ENCODE results near the gene PROZ.
A peak's percentile ranks its signal among the peaks of the same experiment; 100 is the strongest.

PROZ gene

GRCh38 chr13:113164492-113164891, 6.0 kb downstream of the PROZ start:
- Histone ChIP-seq H3K9ac (no peak overlapping the region), H3K9me3 (no peaks in the 10 kb centered on the region), H3K4me2 (0 out of 2 replicates have a peak overlapping the region, but pooled peaks have one; percentile 15), H3K27ac (no peak overlapping the region), H3K36me3 (peaks cover 13% of the 10 kb centered on the region), H3K27me3 (peaks cover 55% of the 10 kb centered on the region), H4K20me1 (peaks cover 14% of the 10 kb centered on the region; the same call in 1 of the 2 replicates), H3K4me3 (no peak overlapping the region), H3K4me1 (0 out of 2 replicates have a peak, but pooled peaks cover 11% of the 10 kb centered on the region)
- TF ChIP-seq Cebpa-rat (IDR thresholded peaks at IDR 0.05): no peak

- Histone ChIP-seq H3K9ac (no peak overlapping the region), H3K27me3 (peaks cover 41% of the 10 kb centered on the region), H3K4me2 (no peak overlapping the region), H3K36me3 (peaks cover 19% of the 10 kb centered on the region), H3K9me3 (no peaks in the 10 kb centered on the region), H3K4me1 (peaks cover 19% of the 10 kb centered on the region), H3K27ac (no peak overlapping the region), H4K20me1 (peaks cover 10% of the 10 kb centered on the region; the same call in 1 of the 2 replicates), H3K4me3 (no peak overlapping the region)
- no peak for TF ChIP-seq Cebpa-rat (IDR thresholded peaks at IDR 0.05)
These were observed 7.8 kb downstream of the PROZ start for GRCh38 chr13:113166266-113166665.

- Histone ChIP-seq H3K4me2 (no peak overlapping the region), H3K9me3 (no peaks in the 10 kb centered on the region), H3K27ac (no peak overlapping the region), H3K36me3 (peaks cover 23% of the 10 kb centered on the region), H3K4me1 (peaks cover 23% of the 10 kb centered on the region), H4K20me1 (peaks cover 8% of the 10 kb centered on the region; the same call in 1 of the 2 replicates), H3K4me3 (no peak overlapping the region), H3K27me3 (peaks cover 36% of the 10 kb centered on the region), H3K9ac (no peak overlapping the region)
- no peak for TF ChIP-seq Cebpa-rat (IDR thresholded peaks at IDR 0.05)
These were observed 8.2 kb downstream of the PROZ start for GRCh38 chr13:113166681-113167080.

- Histone ChIP-seq H3K27ac (no peak overlapping the region), H3K4me1 (peaks cover 28% of the 10 kb centered on the region), H3K27me3 (peaks cover 33% of the 10 kb centered on the region), H4K20me1 (peaks cover 8% of the 10 kb centered on the region; the same call in 1 of the 2 replicates), H3K36me3 (peaks cover 28% of the 10 kb centered on the region), H3K4me3 (no peak overlapping the region), H3K9me3 (no peaks in the 10 kb centered on the region), H3K9ac (no peak overlapping the region), H3K4me2 (no peak overlapping the region)
- TF ChIP-seq Cebpa-rat (IDR thresholded peaks at IDR 0.05): no peak
These were observed 8.7 kb downstream of the PROZ start for GRCh38 chr13:113167155-113167554.

- no peak overlapping the region for H3K4me2 ChIP-seq
- peaks cover 29% of the 10 kb centered on the region for H3K4me1 ChIP-seq
- TF ChIP-seq Cebpa-rat (IDR thresholded peaks at IDR 0.05): no peak
- no peaks in the 10 kb centered on the region for H3K9me3 ChIP-seq
- H3K9ac ChIP-seq: no peak overlapping the region
- H3K27me3 ChIP-seq: peaks cover 32% of the 10 kb centered on the region
- no peak overlapping the region for H3K27ac ChIP-seq
- peaks cover 32% of the 10 kb centered on the region for H3K36me3 ChIP-seq
- H3K4me3 ChIP-seq: no peak overlapping the region
- peaks cover 8% of the 10 kb centered on the region; the same call in 1 of the 2 replicates for H4K20me1 ChIP-seq
These were observed 9.1 kb downstream of the PROZ start for GRCh38 chr13:113167575-113167974.

GRCh38 chr13:113168211-113168610, 9.8 kb downstream of the PROZ start:
- Histone ChIP-seq H3K27ac (no peak overlapping the region), H3K4me3 (no peak overlapping the region), H3K36me3 (peaks cover 39% of the 10 kb centered on the region), H3K27me3 (peaks cover 25% of the 10 kb centered on the region), H3K9me3 (no peaks in the 10 kb centered on the region), H4K20me1 (peaks cover 4% of the 10 kb centered on the region; the same call in 1 of the 2 replicates), H3K9ac (no peak overlapping the region), H3K4me1 (peaks cover 24% of the 10 kb centered on the region), H3K4me2 (no peak overlapping the region)
- no peak for TF ChIP-seq Cebpa-rat (IDR thresholded peaks at IDR 0.05)

- no peaks in the 10 kb centered on the region for H3K9me3 ChIP-seq
- peaks cover 19% of the 10 kb centered on the region for H3K4me1 ChIP-seq
- H3K27ac ChIP-seq: no peak overlapping the region
- H3K27me3 ChIP-seq: peaks cover 12% of the 10 kb centered on the region
- H4K20me1 ChIP-seq: no peaks in the 10 kb centered on the region; the same call in 1 of the 2 replicates
- no peak overlapping the region for H3K4me3 ChIP-seq
- no peak overlapping the region for H3K9ac ChIP-seq
- H3K36me3 ChIP-seq: peaks cover 46% of the 10 kb centered on the region
- TF ChIP-seq Cebpa-rat (IDR thresholded peaks at IDR 0.05): no peak
- H3K4me2 ChIP-seq: no peak overlapping the region
These were observed 11.1 kb downstream of the PROZ start for GRCh38 chr13:113169277-113170272.

GRCh38 chr13:113170511-113170910, 12.1 kb downstream of the PROZ start:
- Histone ChIP-seq H3K9me3 (no peaks in the 10 kb centered on the region), H3K27ac (no peak overlapping the region), H3K27me3 (peaks cover 2% of the 10 kb centered on the region; the same call in 1 of the 2 replicates), H3K4me1 (peaks cover 18% of the 10 kb centered on the region), H3K4me3 (no peak overlapping the region), H3K36me3 (peaks cover 55% of the 10 kb centered on the region), H3K4me2 (peak overlapping the region; percentile 52; the same call in 1 of the 2 replicates), H3K9ac (no peak overlapping the region), H4K20me1 (peaks cover under 1% of the 10 kb centered on the region; the same call in 1 of the 2 replicates)
- TF ChIP-seq Cebpa-rat (IDR thresholded peaks at IDR 0.05): no peak

GRCh38 chr13:113171250-113172125, 13.0 kb downstream of the PROZ start:
- Histone ChIP-seq H3K4me1 (peaks cover 18% of the 10 kb centered on the region), H3K9ac (peak overlapping the region; percentile 16; the same call in 1 of the 2 replicates), H3K4me2 (peak overlapping the region; percentile 52), H4K20me1 (peaks cover 8% of the 10 kb centered on the region; the same call in 1 of the 2 replicates), H3K9me3 (no peaks in the 10 kb centered on the region), H3K27me3 (no peaks in the 10 kb centered on the region), H3K36me3 (peaks cover 65% of the 10 kb centered on the region), H3K27ac (no peak overlapping the region), H3K4me3 (no peak overlapping the region)
- no peak for TF ChIP-seq Cebpa-rat (IDR thresholded peaks at IDR 0.05)

All from BLaER1 (cell line).